Stomach (tissue), 4 donors: ENCODE results near the gene NME1.

Source experiments
- EP300 ChIP-seq: sonication (generic); formaldehyde crosslinking; IDR thresholded peaks from one replicate; pipeline ENCODE4 v1.6.1; 2017; ENCODE audit warnings: antibody characterized with exemption
- POLR2A ChIP-seq, 4 donors: fragments of 450-650 bp; IDR thresholded peaks; one replicate each; pipeline ENCODE4 v1.6.1; 2016; ENCODE audit warnings: antibody characterized with exemption in 4 of 4, control low read depth in 2 of 4, mild to moderate bottlenecking in 1 of 4, moderate library complexity in 1 of 4
- TF ChIP-seq, protein P1 (sequence below), 7 experiments: fragments of 450-650 bp in 4 of 7; fragments of 200-600 bp in 3 of 7; sonication (generic) in 3 of 7; IDR thresholded peaks; one replicate each; pipeline ENCODE4 v1.5.1; 2016 to 2019; ENCODE audit warnings: antibody characterized with exemption in 7 of 7, control low read depth in 2 of 7, mild to moderate bottlenecking in 1 of 7

GRCh38 chr17:51120739-51121619 is 32.4 kb upstream of the NME1 start, which contains the start of gene SPAG9:
- TF ChIP-seq POLR2A (IDR thresholded peaks at IDR 0.05) (peak in 2 of 4 donors; percentile 76), EP300 (no peak)
- TF ChIP-seq, protein P1, sequence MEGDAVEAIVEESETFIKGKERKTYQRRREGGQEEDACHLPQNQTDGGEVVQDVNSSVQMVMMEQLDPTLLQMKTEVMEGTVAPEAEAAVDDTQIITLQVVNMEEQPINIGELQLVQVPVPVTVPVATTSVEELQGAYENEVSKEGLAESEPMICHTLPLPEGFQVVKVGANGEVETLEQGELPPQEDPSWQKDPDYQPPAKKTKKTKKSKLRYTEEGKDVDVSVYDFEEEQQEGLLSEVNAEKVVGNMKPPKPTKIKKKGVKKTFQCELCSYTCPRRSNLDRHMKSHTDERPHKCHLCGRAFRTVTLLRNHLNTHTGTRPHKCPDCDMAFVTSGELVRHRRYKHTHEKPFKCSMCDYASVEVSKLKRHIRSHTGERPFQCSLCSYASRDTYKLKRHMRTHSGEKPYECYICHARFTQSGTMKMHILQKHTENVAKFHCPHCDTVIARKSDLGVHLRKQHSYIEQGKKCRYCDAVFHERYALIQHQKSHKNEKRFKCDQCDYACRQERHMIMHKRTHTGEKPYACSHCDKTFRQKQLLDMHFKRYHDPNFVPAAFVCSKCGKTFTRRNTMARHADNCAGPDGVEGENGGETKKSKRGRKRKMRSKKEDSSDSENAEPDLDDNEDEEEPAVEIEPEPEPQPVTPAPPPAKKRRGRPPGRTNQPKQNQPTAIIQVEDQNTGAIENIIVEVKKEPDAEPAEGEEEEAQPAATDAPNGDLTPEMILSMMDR (IDR thresholded peaks at IDR 0.05): no peak
